Cardiac muscle cell (in vitro differentiated cells and primary cell): ENCODE results near the gene NLGN4Y. TPM values are rescaled to one million over a fixed set of nuclear protein-coding genes. Genes with fewer than 3 reads are reported as not detected.

Experiments used
- DNase-seq, 2 donors: peaks; one replicate each; pipeline versions ENCODE4 v3.0.0 to v3.0.0-alpha.2; 2010 to 2017; ENCODE audit warnings: low read depth in 1 of 2, low spot score in 1 of 2
- H3K27ac ChIP-seq: fragments of 200-600 bp; sonication (generic); 2 replicates; pipeline ENCODE4 v1.5.1; 2016
- H3K27me3 ChIP-seq: fragments of 200-600 bp; sonication (generic); 2 replicates; pipeline ENCODE4 v1.6.0; 2016; ENCODE audit warnings: control low read depth
- H3K36me3 ChIP-seq: fragments of 200-600 bp; sonication (generic); 2 replicates; pipeline ENCODE4 v1.5.1; 2016; ENCODE audit warnings: control low read depth
- H3K4me1 ChIP-seq: fragments of 200-600 bp; sonication (generic); 2 replicates; pipeline ENCODE4 v1.8.1; 2017; ENCODE audit warnings: low read depth, mild to moderate bottlenecking, mixed run types
- H3K4me3 ChIP-seq: fragments of 200-600 bp; sonication (generic); 2 replicates; pipeline ENCODE4 v1.5.1; 2016; ENCODE audit warnings: mild to moderate bottlenecking
- H3K9me3 ChIP-seq: fragments of 200-600 bp; sonication (generic); 2 replicates; pipeline ENCODE4 v1.5.1; 2017; ENCODE audit warnings: low read depth, mild to moderate bottlenecking, control low read depth
- polyA plus RNA-seq: library from polyadenylated mRNA; unstranded; fragments of >200 nt; fragmentation: Nextera tagmentation; extraction: Ambion mirVana; gene quantifications from 2 replicates; pipeline ENCODE4 v1.2.1, GENCODE V29; 2016
- total RNA-seq: library from RNA; depleted of rRNA; stranded (reverse); fragments of >200 nt; gene quantifications from 2 replicates; pipeline ENCODE4 v1.2.3, GENCODE V29; 2016
- TF ChIP-seq, protein P1 (sequence below): IDR thresholded peaks from 2 replicates; pipeline ENCODE4 v1.5.1; 2012; ENCODE audit warnings: low read depth, mild to moderate bottlenecking, low read length

Gene NLGN4Y
- total and polyA plus RNA-seq, 2 experiments from 2014 or later, result 0.09 TPM; not detected in 1

- Histone ChIP-seq H3K9me3 (no peaks in the 10 kb centered on the region), H3K36me3 (no peaks in the 10 kb centered on the region), H3K27me3 (no peaks in the 10 kb centered on the region), H3K4me3 (no peak overlapping the region), H3K4me1 (no peaks in the 10 kb centered on the region), H3K27ac (no peak overlapping the region)
- DNase-seq, result no peak
- TF ChIP-seq, protein P1, sequence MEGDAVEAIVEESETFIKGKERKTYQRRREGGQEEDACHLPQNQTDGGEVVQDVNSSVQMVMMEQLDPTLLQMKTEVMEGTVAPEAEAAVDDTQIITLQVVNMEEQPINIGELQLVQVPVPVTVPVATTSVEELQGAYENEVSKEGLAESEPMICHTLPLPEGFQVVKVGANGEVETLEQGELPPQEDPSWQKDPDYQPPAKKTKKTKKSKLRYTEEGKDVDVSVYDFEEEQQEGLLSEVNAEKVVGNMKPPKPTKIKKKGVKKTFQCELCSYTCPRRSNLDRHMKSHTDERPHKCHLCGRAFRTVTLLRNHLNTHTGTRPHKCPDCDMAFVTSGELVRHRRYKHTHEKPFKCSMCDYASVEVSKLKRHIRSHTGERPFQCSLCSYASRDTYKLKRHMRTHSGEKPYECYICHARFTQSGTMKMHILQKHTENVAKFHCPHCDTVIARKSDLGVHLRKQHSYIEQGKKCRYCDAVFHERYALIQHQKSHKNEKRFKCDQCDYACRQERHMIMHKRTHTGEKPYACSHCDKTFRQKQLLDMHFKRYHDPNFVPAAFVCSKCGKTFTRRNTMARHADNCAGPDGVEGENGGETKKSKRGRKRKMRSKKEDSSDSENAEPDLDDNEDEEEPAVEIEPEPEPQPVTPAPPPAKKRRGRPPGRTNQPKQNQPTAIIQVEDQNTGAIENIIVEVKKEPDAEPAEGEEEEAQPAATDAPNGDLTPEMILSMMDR, result no peak
Observed at GRCh38 chrY:14543506-14543905, 19.2 kb downstream of the NLGN4Y start.

DNA sequence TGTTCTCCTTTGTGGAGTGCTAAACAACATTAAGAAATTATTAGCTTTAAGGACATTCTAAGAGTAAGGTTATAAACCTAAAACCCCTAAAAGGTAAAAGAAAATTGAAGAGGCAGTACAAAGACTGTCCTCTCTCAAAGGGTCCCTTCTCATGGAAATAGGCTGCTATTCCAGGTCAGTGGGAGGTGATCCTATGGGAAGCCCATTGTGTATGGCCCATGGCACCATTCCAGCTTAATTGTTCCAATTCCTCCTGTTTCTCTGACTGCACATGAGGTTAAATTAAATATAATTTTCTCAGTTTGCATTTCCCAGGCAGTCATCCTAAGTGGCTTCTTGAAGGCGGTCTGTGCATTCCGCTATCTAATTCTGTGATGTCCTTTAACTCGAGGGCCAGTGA, 57.0 kb downstream of the NLGN4Y start:
- H3K9me3 ChIP-seq, result no peaks in the 10 kb centered on the region
- no peak overlapping the region for H3K27ac ChIP-seq
- H3K4me3 ChIP-seq, result no peak overlapping the region
- no peaks in the 10 kb centered on the region for H3K27me3 ChIP-seq
- no peaks in the 10 kb centered on the region for H3K36me3 ChIP-seq
- no peaks in the 10 kb centered on the region for H3K4me1 ChIP-seq
- no peak for DNase-seq
- TF ChIP-seq, protein P1, result no peak

- TF ChIP-seq, protein P1, result no peak
- H3K4me3 ChIP-seq, result no peak overlapping the region
Observed at GRCh38 chrY:14586725-14587124, 62.4 kb downstream of the NLGN4Y start.

GRCh38 chrY:14601372-14601771, 77.0 kb downstream of the NLGN4Y start:
- Histone ChIP-seq H3K36me3 (no peaks in the 10 kb centered on the region), H3K4me3 (no peak overlapping the region), H3K27ac (no peak overlapping the region), H3K27me3 (no peaks in the 10 kb centered on the region), H3K4me1 (no peaks in the 10 kb centered on the region), H3K9me3 (no peaks in the 10 kb centered on the region)
- no peak for DNase-seq
- TF ChIP-seq, protein P1, result no peak

More at GRCh38 chrY:14586725-14587124, 62.4 kb downstream of the NLGN4Y start:
- Histone ChIP-seq H3K27me3 (no peaks in the 10 kb centered on the region), H3K4me1 (no peaks in the 10 kb centered on the region), H3K27ac (no peak overlapping the region), H3K9me3 (no peaks in the 10 kb centered on the region), H3K36me3 (no peaks in the 10 kb centered on the region)
- DNase-seq, result no peak

GRCh38 chrY:14617625-14618024, 93.3 kb downstream of the NLGN4Y start:
- TF ChIP-seq, protein P1, result no peak
- no peaks in the 10 kb centered on the region for H3K9me3 ChIP-seq
- no peak for DNase-seq
- no peaks in the 10 kb centered on the region for H3K27me3 ChIP-seq
- H3K4me3 ChIP-seq, result no peak overlapping the region
- no peaks in the 10 kb centered on the region for H3K4me1 ChIP-seq
- H3K27ac ChIP-seq, result no peak overlapping the region
- H3K36me3 ChIP-seq, result no peaks in the 10 kb centered on the region

- Histone ChIP-seq H3K9me3 (no peaks in the 10 kb centered on the region), H3K4me3 (no peak overlapping the region), H3K4me1 (no peaks in the 10 kb centered on the region), H3K36me3 (no peaks in the 10 kb centered on the region), H3K27ac (no peak overlapping the region), H3K27me3 (no peaks in the 10 kb centered on the region)
- TF ChIP-seq, protein P1, result no peak
- peak in 1 of 2 donors; percentile 1 for DNase-seq
Observed at GRCh38 chrY:14618513-14618912, 94.2 kb downstream of the NLGN4Y start.
